Gastrocnemius medialis (tissue), 4 donors: ENCODE results near the gene TMTC1. TPM values are rescaled to one million over a fixed set of nuclear protein-coding genes. Genes with fewer than 3 reads are reported as not detected.
A peak's percentile ranks its signal among the peaks of the same experiment; 100 is the strongest.
"Not testable (repeated sequence)": the region's sequence is repeated elsewhere in the genome, so short reads cannot be mapped to it uniquely, and the experiment has no call there.

Experiments used
- ATAC-seq, 2 donors: fragments of 150-250 bp; one replicate each; pipeline ENCODE4 v1.9.1; 2016
- DNase-seq, 2 donors: peaks; one replicate each; pipeline ENCODE4 v3.0.0-alpha.2; 2019
- H3K27ac ChIP-seq, 4 donors: fragments of 200-600 bp; sonication (generic); 1 replicate in 1 of 4; 2 replicates in 3 of 4; pipeline ENCODE4 v1.5.1; 2016 to 2018; ENCODE audit warnings: mild to moderate bottlenecking in 2 of 4, moderate library complexity in 1 of 4
- H3K27me3 ChIP-seq, 3 donors: fragments of 200-600 bp; sonication (generic) in 2 of 3; 1 replicate in 1 of 3; 2 replicates in 2 of 3; pipeline versions ENCODE4 v1.5.1 to v1.6.0; 2016 to 2019; ENCODE audit warnings: mild to moderate bottlenecking in 1 of 3, moderate library complexity in 1 of 3
- H3K36me3 ChIP-seq, 2 donors: fragments of 200-600 bp; sonication (generic) in 1 of 2; one replicate each; pipeline ENCODE4 v1.5.1; 2017 to 2018
- H3K4me1 ChIP-seq, 2 donors: fragments of 200-600 bp; sonication (generic) in 1 of 2; one replicate each; pipeline ENCODE4 v1.5.1; 2016 to 2017; ENCODE audit warnings: mild to moderate bottlenecking in 2 of 2
- H3K4me3 ChIP-seq, 4 donors: fragments of 200-600 bp; sonication (generic) in 3 of 4; 1 replicate in 1 of 4; 2 replicates in 3 of 4; pipeline ENCODE4 v1.5.1; 2016 to 2019; ENCODE audit warnings: mild to moderate bottlenecking in 2 of 4
- H3K9me3 ChIP-seq, 3 donors: fragments of 200-600 bp; sonication (generic) in 2 of 3; 1 replicate in 1 of 3; 2 replicates in 2 of 3; pipeline ENCODE4 v1.5.1; 2016 to 2019
- POLR2A ChIP-seq, 2 donors: fragments of 450-650 bp; IDR thresholded peaks; one replicate each; pipeline ENCODE4 v1.6.1; 2017; ENCODE audit warnings: antibody characterized with exemption in 2 of 2, mild to moderate bottlenecking in 2 of 2, moderate library complexity in 2 of 2
- in situ Hi-C, 4 donors: fragments of 200-750 bp; cut with MboI; loops; one replicate each; pipeline versions ENCODE4 v1.15.0 to v1.8.0; 2017; ENCODE audit warnings: low sequenced_read_pairs in 4 of 4
- intact Hi-C: fragments of 100-400 bp; cut with DNase I; formaldehyde crosslinking; loops from one replicate; pipeline ENCODE4 v1.15.1; 2023; ENCODE audit warnings: low total_unique reads
- total RNA-seq, 4 donors: library from RNA; depleted of rRNA; stranded (reverse); fragments of >200 nt; gene quantifications; one replicate each; pipeline versions ENCODE4 v1.1.0 to v1.2.3, GENCODE V29; 2016
- TF ChIP-seq, protein P1 (sequence below), 5 experiments: fragments of 450-650 bp in 3 of 5; fragments of 200-600 bp in 2 of 5; sonication (generic) in 2 of 5; IDR thresholded peaks in 4 of 5; conservative IDR thresholded peaks in 1 of 5; 1 replicate in 4 of 5; 2 replicates in 1 of 5; pipeline ENCODE4 v1.5.1; 2016 to 2019; ENCODE audit warnings: antibody characterized with exemption in 5 of 5, mild to moderate bottlenecking in 3 of 5, moderate library complexity in 3 of 5

The TMTC1 gene
- total RNA-seq, 4 donors from 2014 or later, result 38.5 to 83.5 (median 42.6) TPM

GRCh38 chr12:29816874-29817725, 33.4 kb upstream of the TMTC1 start:
- no peaks in the 10 kb centered on the region for H3K36me3 ChIP-seq
- no peak for ATAC-seq
- intact Hi-C loops (no loop called here), in situ Hi-C loops (no loop called here)
- H3K27ac ChIP-seq, result no peak overlapping the region
- peaks cover 0 to 4% of the 10 kb centered on the region in 2 donors for H3K4me1 ChIP-seq
- no peaks in the 10 kb centered on the region for H3K9me3 ChIP-seq
- no peak for DNase-seq
- TF ChIP-seq, protein P1, sequence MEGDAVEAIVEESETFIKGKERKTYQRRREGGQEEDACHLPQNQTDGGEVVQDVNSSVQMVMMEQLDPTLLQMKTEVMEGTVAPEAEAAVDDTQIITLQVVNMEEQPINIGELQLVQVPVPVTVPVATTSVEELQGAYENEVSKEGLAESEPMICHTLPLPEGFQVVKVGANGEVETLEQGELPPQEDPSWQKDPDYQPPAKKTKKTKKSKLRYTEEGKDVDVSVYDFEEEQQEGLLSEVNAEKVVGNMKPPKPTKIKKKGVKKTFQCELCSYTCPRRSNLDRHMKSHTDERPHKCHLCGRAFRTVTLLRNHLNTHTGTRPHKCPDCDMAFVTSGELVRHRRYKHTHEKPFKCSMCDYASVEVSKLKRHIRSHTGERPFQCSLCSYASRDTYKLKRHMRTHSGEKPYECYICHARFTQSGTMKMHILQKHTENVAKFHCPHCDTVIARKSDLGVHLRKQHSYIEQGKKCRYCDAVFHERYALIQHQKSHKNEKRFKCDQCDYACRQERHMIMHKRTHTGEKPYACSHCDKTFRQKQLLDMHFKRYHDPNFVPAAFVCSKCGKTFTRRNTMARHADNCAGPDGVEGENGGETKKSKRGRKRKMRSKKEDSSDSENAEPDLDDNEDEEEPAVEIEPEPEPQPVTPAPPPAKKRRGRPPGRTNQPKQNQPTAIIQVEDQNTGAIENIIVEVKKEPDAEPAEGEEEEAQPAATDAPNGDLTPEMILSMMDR (IDR thresholded peaks at IDR 0.05 in 4 of 5, conservative IDR thresholded peaks at IDR 0.05 in 1 of 5), result no peak
- TF ChIP-seq POLR2A (IDR thresholded peaks at IDR 0.05), result no peak
- no peak overlapping the region for H3K4me3 ChIP-seq
- H3K27me3 ChIP-seq, result no peaks in the 10 kb centered on the region

- intact Hi-C loops, H3K4me1 ChIP-seq, DNase-seq, H3K27ac ChIP-seq, H3K4me3 ChIP-seq, H3K36me3 ChIP-seq, ATAC-seq, in situ Hi-C loops, H3K27me3 ChIP-seq: not testable (repeated sequence)
- H3K9me3 ChIP-seq, result peaks cover 0 to 11% (median 0%) of the 10 kb centered on the region in 3 donors
These were observed 26.0 kb upstream of the TMTC1 start for GRCh38 chr12:29809616-29810361.

DNA sequence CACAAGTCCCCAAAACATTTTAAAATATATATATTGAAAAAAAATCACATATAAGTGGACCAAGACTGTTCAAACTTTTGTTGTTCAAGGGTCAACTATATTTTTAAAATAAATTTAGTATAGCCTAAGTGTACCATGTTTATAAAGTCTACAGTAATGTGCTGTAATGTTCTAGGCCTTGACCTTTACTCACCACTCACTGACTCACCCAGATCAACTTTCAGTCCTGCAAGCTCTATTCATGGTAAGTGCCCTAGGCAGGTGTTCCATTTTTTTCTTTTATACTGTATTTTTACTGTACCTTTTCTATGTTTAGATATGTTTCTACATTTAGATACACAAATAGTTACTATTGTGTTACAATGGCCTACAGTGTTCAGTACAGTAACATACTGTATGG, 23.4 kb upstream of the TMTC1 start:
- H3K4me3 ChIP-seq, result no peak overlapping the region
- intact Hi-C loops (no loop called here), in situ Hi-C loops (no loop called here)
- H3K4me1 ChIP-seq, result no peaks in the 10 kb centered on the region
- no peaks in the 10 kb centered on the region for H3K36me3 ChIP-seq
- no peak overlapping the region for H3K27ac ChIP-seq
- H3K9me3 ChIP-seq, result peaks cover 0 to 11% (median 0%) of the 10 kb centered on the region in 3 donors
- DNase-seq (no peak), ATAC-seq (peak; percentile 45 to 78)
- H3K27me3 ChIP-seq, result no peaks in the 10 kb centered on the region
- TF ChIP-seq, protein P1 (IDR thresholded peaks at IDR 0.05 in 4 of 5, conservative IDR thresholded peaks at IDR 0.05 in 1 of 5), result no peak
- no peak for TF ChIP-seq POLR2A (IDR thresholded peaks at IDR 0.05)

DNA sequence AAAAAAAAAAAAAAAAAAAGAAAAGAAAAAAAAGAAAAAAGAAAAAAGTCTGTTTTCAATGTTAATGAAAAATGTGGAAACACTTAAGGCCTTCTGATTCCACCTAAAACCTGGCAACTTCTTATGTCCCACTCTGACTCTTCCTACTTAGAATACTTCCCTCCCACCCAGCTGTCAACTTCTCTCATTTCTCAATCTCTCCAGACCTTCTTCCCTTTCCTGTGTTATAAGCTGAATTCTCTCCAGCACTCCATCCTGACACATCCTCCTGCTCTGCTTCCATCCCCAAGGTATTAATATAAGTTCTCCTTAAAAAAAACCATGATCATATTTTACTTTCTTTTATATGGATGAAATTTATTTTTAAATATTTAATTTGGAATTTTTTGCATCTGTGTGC, 20.3 kb upstream of the TMTC1 start:
- H3K36me3 ChIP-seq, result no peaks in the 10 kb centered on the region
- peaks cover 0 to 11% (median 0%) of the 10 kb centered on the region in 3 donors for H3K9me3 ChIP-seq
- H3K4me1 ChIP-seq, result no peaks in the 10 kb centered on the region
- no peak overlapping the region for H3K4me3 ChIP-seq
- H3K27me3 ChIP-seq, result no peaks in the 10 kb centered on the region
- intact Hi-C loops (no loop called here), in situ Hi-C loops (no loop called here)
- no peak for ATAC-seq
- TF ChIP-seq, protein P1 (IDR thresholded peaks at IDR 0.05 in 4 of 5, conservative IDR thresholded peaks at IDR 0.05 in 1 of 5), result no peak
- TF ChIP-seq POLR2A (IDR thresholded peaks at IDR 0.05), result no peak
- H3K27ac ChIP-seq, result no peak overlapping the region
- no peak for DNase-seq

DNA sequence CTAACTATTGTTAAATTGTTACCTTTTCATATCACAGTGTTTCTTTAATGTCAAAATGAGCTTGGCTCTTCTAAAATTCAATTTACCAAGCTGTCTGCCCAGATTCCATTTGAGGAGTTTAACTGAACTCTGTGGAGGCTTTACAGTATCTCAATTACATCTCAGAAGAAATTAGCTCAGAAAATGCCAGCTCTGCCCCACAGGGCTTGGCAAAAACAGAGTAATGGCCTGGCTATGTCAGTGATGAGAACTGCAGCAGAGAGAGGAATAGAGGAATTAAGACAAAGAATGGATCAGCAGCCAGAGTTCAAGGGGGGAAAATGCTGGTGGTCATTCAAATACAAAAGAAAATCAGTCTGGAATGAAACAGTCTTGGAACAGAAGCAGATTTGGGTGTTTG, 15.8 kb upstream of the TMTC1 start:
- peaks cover 19 to 22% of the 10 kb centered on the region in 2 donors for H3K4me1 ChIP-seq
- H3K9me3 ChIP-seq, result no peaks in the 10 kb centered on the region
- H3K36me3 ChIP-seq, result no peaks in the 10 kb centered on the region
- in situ Hi-C loops (no loop called here), intact Hi-C loops (loop anchor here (5.0 kb wide), 1 partner anchor 252 kb away; no protein-coding TSS in a partner anchor)
- H3K4me3 ChIP-seq, result no peak overlapping the region
- TF ChIP-seq POLR2A (IDR thresholded peaks at IDR 0.05), result no peak
- no peaks in the 10 kb centered on the region for H3K27me3 ChIP-seq
- ATAC-seq (no peak), DNase-seq (no peak)
- H3K27ac ChIP-seq, result no peak overlapping the region
